Measurements from ENCODE around the gene ADCY6.

Gene ADCY6

GRCh38 chr12:48828841-48829575 lies 40.1 kb upstream of the ADCY6 start:
- H3K27ac ChIP-seq (ENCODE audit: low read length, poor library complexity, severe bottlenecking), result no peak overlapping the region
- H4K91ac ChIP-seq (ENCODE audit: low read length), result no peak overlapping the region
- no peak for DNase-seq
- H3K23ac ChIP-seq (ENCODE audit: low read length in 2 of 2), result no peak overlapping the region
- no peak overlapping the region for H3K9ac ChIP-seq (ENCODE audit: low read length)
- H2AFZ ChIP-seq (ENCODE audit: low read depth, low read length), result no peak overlapping the region
- peaks cover 11% of the 10 kb centered on the region for H3K79me1 ChIP-seq (replicated peaks; ENCODE audit: low read length, poor library complexity, severe bottlenecking)
- H2AK5ac ChIP-seq (ENCODE audit: low read length, severe bottlenecking), result no peak overlapping the region
- H3K36me3 ChIP-seq (ENCODE audit: control insufficient read depth in 1 of 2, insufficient read depth in 2 of 2, low read depth in 1 of 2, low read length in 2 of 2), result peaks cover 95 to 99% of the 10 kb centered on the region in 2 experiments
- no peak overlapping the region for H2BK120ac ChIP-seq (ENCODE audit: low read depth, low read length)
- H3K9me3 ChIP-seq (ENCODE audit: control insufficient read depth, low read length), result no peaks in the 10 kb centered on the region
- H3K4me3 ChIP-seq (ENCODE audit: insufficient read depth in 1 of 2, low read depth in 1 of 2, low read length in 2 of 2), result no peak overlapping the region
- no peak overlapping the region for H2BK5ac ChIP-seq (ENCODE audit: low read depth, low read length, poor library complexity, severe bottlenecking)
- H3K14ac ChIP-seq (ENCODE audit: low read length in 2 of 2), result no peak overlapping the region
- H3K27me3 ChIP-seq (ENCODE audit: control insufficient read depth in 1 of 2, insufficient read depth in 1 of 2, low read length in 2 of 2), result no peaks in the 10 kb centered on the region
- H3K4me1 ChIP-seq (ENCODE audit: control insufficient read depth, insufficient read depth, low read depth, low read length), result no peaks in the 10 kb centered on the region
- H2BK12ac ChIP-seq (ENCODE audit: low read length in 2 of 2), result no peak overlapping the region
- no peak overlapping the region for H3K4ac ChIP-seq (ENCODE audit: low read depth in 1 of 2, low read length in 2 of 2)
- H4K8ac ChIP-seq (ENCODE audit: low read length), result no peak overlapping the region
- H3K18ac ChIP-seq (ENCODE audit: low read depth in 1 of 2, low read length in 2 of 2), result no peak overlapping the region
- no peak overlapping the region for H2BK15ac ChIP-seq (ENCODE audit: low read depth, poor library complexity, severe bottlenecking)
- no peak overlapping the region for H3K4me2 ChIP-seq (ENCODE audit: low read length, poor library complexity, severe bottlenecking)
- WGBS, result 95% methylated on average over 15 of the region's 16 CpGs

- no peak overlapping the region for H2AFZ ChIP-seq (ENCODE audit: low read depth, low read length)
- H3K27ac ChIP-seq (ENCODE audit: low read length, poor library complexity, severe bottlenecking), result no peak overlapping the region
- DNase-seq, result no peak
- H3K4ac ChIP-seq (ENCODE audit: low read depth in 1 of 2, low read length in 2 of 2), result no peak overlapping the region
- H4K91ac ChIP-seq (ENCODE audit: low read length), result no peak overlapping the region
- 67% methylated on average over 2 of the region's 2 CpGs for WGBS
- no peak overlapping the region for H3K4me3 ChIP-seq (ENCODE audit: insufficient read depth in 1 of 2, low read depth in 1 of 2, low read length in 2 of 2)
- H4K8ac ChIP-seq (ENCODE audit: low read length), result no peak overlapping the region
- no peak overlapping the region for H3K23ac ChIP-seq (ENCODE audit: low read length in 2 of 2)
- H3K4me2 ChIP-seq (ENCODE audit: low read length, poor library complexity, severe bottlenecking), result no peak overlapping the region
- H2BK120ac ChIP-seq (ENCODE audit: low read depth, low read length), result no peak overlapping the region
- no peak overlapping the region for H2BK12ac ChIP-seq (ENCODE audit: low read length in 2 of 2)
- H2AK5ac ChIP-seq (ENCODE audit: low read length, severe bottlenecking), result no peak overlapping the region
- no peaks in the 10 kb centered on the region for H3K4me1 ChIP-seq (ENCODE audit: control insufficient read depth, insufficient read depth, low read depth, low read length)
- no peaks in the 10 kb centered on the region for H3K27me3 ChIP-seq (ENCODE audit: control insufficient read depth in 1 of 2, insufficient read depth in 1 of 2, low read length in 2 of 2)
- peaks cover 11% of the 10 kb centered on the region for H3K79me1 ChIP-seq (replicated peaks; ENCODE audit: low read length, poor library complexity, severe bottlenecking)
- peaks cover 99 to 100% of the 10 kb centered on the region in 2 experiments for H3K36me3 ChIP-seq (ENCODE audit: control insufficient read depth in 1 of 2, insufficient read depth in 2 of 2, low read depth in 1 of 2, low read length in 2 of 2)
- no peaks in the 10 kb centered on the region for H3K9me3 ChIP-seq (ENCODE audit: control insufficient read depth, low read length)
- H3K18ac ChIP-seq (ENCODE audit: low read depth in 1 of 2, low read length in 2 of 2), result no peak overlapping the region
- H2BK15ac ChIP-seq (ENCODE audit: low read depth, poor library complexity, severe bottlenecking), result no peak overlapping the region
- no peak overlapping the region for H3K14ac ChIP-seq (ENCODE audit: low read length in 2 of 2)
- H2BK5ac ChIP-seq (ENCODE audit: low read depth, low read length, poor library complexity, severe bottlenecking), result no peak overlapping the region
- no peak overlapping the region for H3K9ac ChIP-seq (ENCODE audit: low read length)
These were observed 39.4 kb upstream of the ADCY6 start for GRCh38 chr12:48828293-48828692.

GRCh38 chr12:48827513-48828096 lies 38.7 kb upstream of the ADCY6 start:
- 97% methylated on average over 17 of the region's 17 CpGs for WGBS
- Histone ChIP-seq H3K27ac (ENCODE audit: low read length, poor library complexity, severe bottlenecking) (no peak overlapping the region), H3K79me1 (replicated peaks; ENCODE audit: low read length, poor library complexity, severe bottlenecking) (peaks cover 11% of the 10 kb centered on the region)

GRCh38 chr12:48827026-48827425 lies 38.1 kb upstream of the ADCY6 start:
- no peak overlapping the region for H3K4me3 ChIP-seq (ENCODE audit: insufficient read depth in 1 of 2, low read depth in 1 of 2, low read length in 2 of 2)
- 84% methylated on average over 8 of the region's 8 CpGs for WGBS
- H3K9me3 ChIP-seq (ENCODE audit: control insufficient read depth, low read length), result no peaks in the 10 kb centered on the region
- no peak overlapping the region for H3K27ac ChIP-seq (ENCODE audit: low read length, poor library complexity, severe bottlenecking)
- H2AK5ac ChIP-seq (ENCODE audit: low read length, severe bottlenecking), result no peak overlapping the region
- H3K79me1 ChIP-seq (replicated peaks; ENCODE audit: low read length, poor library complexity, severe bottlenecking), result peaks cover 11% of the 10 kb centered on the region
- no peak overlapping the region for H4K91ac ChIP-seq (ENCODE audit: low read length)
- no peak overlapping the region for H3K14ac ChIP-seq (ENCODE audit: low read length in 2 of 2)
- H3K36me3 ChIP-seq (ENCODE audit: control insufficient read depth in 1 of 2, insufficient read depth in 2 of 2, low read depth in 1 of 2, low read length in 2 of 2), result peaks cover 88 to 91% of the 10 kb centered on the region in 2 experiments
- no peak overlapping the region for H4K8ac ChIP-seq (ENCODE audit: low read length)
- no peak overlapping the region for H3K4me2 ChIP-seq (ENCODE audit: low read length, poor library complexity, severe bottlenecking)
- no peak overlapping the region for H2AFZ ChIP-seq (ENCODE audit: low read depth, low read length)
- no peak overlapping the region for H2BK120ac ChIP-seq (ENCODE audit: low read depth, low read length)
- H2BK12ac ChIP-seq (ENCODE audit: low read length in 2 of 2), result no peak overlapping the region
- DNase-seq, result no peak
- no peak overlapping the region for H3K18ac ChIP-seq (ENCODE audit: low read depth in 1 of 2, low read length in 2 of 2)
- no peak overlapping the region for H3K4ac ChIP-seq (ENCODE audit: low read depth in 1 of 2, low read length in 2 of 2)
- no peaks in the 10 kb centered on the region for H3K4me1 ChIP-seq (ENCODE audit: control insufficient read depth, insufficient read depth, low read depth, low read length)
- H2BK15ac ChIP-seq (ENCODE audit: low read depth, poor library complexity, severe bottlenecking), result no peak overlapping the region
- no peak overlapping the region for H2BK5ac ChIP-seq (ENCODE audit: low read depth, low read length, poor library complexity, severe bottlenecking)
- no peaks in the 10 kb centered on the region for H3K27me3 ChIP-seq (ENCODE audit: control insufficient read depth in 1 of 2, insufficient read depth in 1 of 2, low read length in 2 of 2)
- H3K23ac ChIP-seq (ENCODE audit: low read length in 2 of 2), result no peak overlapping the region
- no peak overlapping the region for H3K9ac ChIP-seq (ENCODE audit: low read length)

More at GRCh38 chr12:48827513-48828096, 38.7 kb upstream of the ADCY6 start:
- Histone ChIP-seq H3K36me3 (ENCODE audit: control insufficient read depth in 1 of 2, insufficient read depth in 2 of 2, low read depth in 1 of 2, low read length in 2 of 2) (peaks cover 94 to 96% of the 10 kb centered on the region in 2 experiments), H3K23ac (ENCODE audit: low read length in 2 of 2) (no peak overlapping the region), H3K4me2 (ENCODE audit: low read length, poor library complexity, severe bottlenecking) (no peak overlapping the region), H3K4me1 (ENCODE audit: control insufficient read depth, insufficient read depth, low read depth, low read length) (no peaks in the 10 kb centered on the region), H2BK5ac (ENCODE audit: low read depth, low read length, poor library complexity, severe bottlenecking) (no peak overlapping the region), H2AFZ (ENCODE audit: low read depth, low read length) (no peak overlapping the region), H4K91ac (ENCODE audit: low read length) (no peak overlapping the region), H3K27me3 (ENCODE audit: control insufficient read depth in 1 of 2, insufficient read depth in 1 of 2, low read length in 2 of 2) (no peaks in the 10 kb centered on the region), H3K14ac (ENCODE audit: low read length in 2 of 2) (no peak overlapping the region), H2AK5ac (ENCODE audit: low read length, severe bottlenecking) (no peak overlapping the region), H3K4me3 (ENCODE audit: insufficient read depth in 1 of 2, low read depth in 1 of 2, low read length in 2 of 2) (no peak overlapping the region), H3K9me3 (ENCODE audit: control insufficient read depth, low read length) (no peaks in the 10 kb centered on the region), H2BK12ac (ENCODE audit: low read length in 2 of 2) (no peak overlapping the region), H2BK120ac (ENCODE audit: low read depth, low read length) (no peak overlapping the region), H3K9ac (ENCODE audit: low read length) (no peak overlapping the region), H3K18ac (ENCODE audit: low read depth in 1 of 2, low read length in 2 of 2) (no peak overlapping the region), H3K4ac (ENCODE audit: low read depth in 1 of 2, low read length in 2 of 2) (no peak overlapping the region), H2BK15ac (ENCODE audit: low read depth, poor library complexity, severe bottlenecking) (no peak overlapping the region), H4K8ac (ENCODE audit: low read length) (no peak overlapping the region)
- no peak for DNase-seq

Data from mesenchymal stem cell (in vitro differentiated cells and primary cell).